HEK293 (cell line): ENCODE data around the gene THSD7B.

ENCODE experiments used
- CTCF ChIP-seq: fragments of 450-650 bp; formaldehyde crosslinking; IDR thresholded peaks from 2 replicates; pipeline ENCODE4 v1.5.1; 2016; ENCODE audit warnings: missing biosample characterization, missing genetic modification characterization
- EGR2 ChIP-seq: fragments of 450-650 bp; formaldehyde crosslinking; IDR thresholded peaks from 2 replicates; pipeline ENCODE4 v1.5.1; 2016; ENCODE audit warnings: low read depth, missing biosample characterization, missing genetic modification characterization
- REST ChIP-seq: fragments of 450-650 bp; formaldehyde crosslinking; IDR thresholded peaks from 2 replicates; pipeline ENCODE4 v1.5.1; 2016; ENCODE audit warnings: missing biosample characterization, missing genetic modification characterization
- ZNF623 ChIP-seq: fragments of 450-650 bp; formaldehyde crosslinking; IDR thresholded peaks from 2 replicates; pipeline ENCODE4 v1.5.1; 2016; ENCODE audit warnings: missing biosample characterization, missing genetic modification characterization
- ZSCAN23 ChIP-seq: fragments of 450-650 bp; formaldehyde crosslinking; IDR thresholded peaks from 2 replicates; pipeline ENCODE4 v1.5.1; 2016; ENCODE audit warnings: missing biosample characterization, missing genetic modification characterization

GRCh38 chr2:137251045-137251444 is 485.7 kb downstream of the THSD7B start:
- TF ChIP-seq CTCF (tag by site-specific recombination) (no peak), REST (tag by site-specific recombination) (no peak), ZSCAN23 (no peak), EGR2 (no peak), ZNF623 (no peak)
